Mammary epithelial cell (primary cell): ENCODE data around the gene CPNE4.

Experiments
- EZH2 ChIP-seq: IDR thresholded peaks from 2 replicates; pipeline ENCODE4 v1.6.1; 2012; ENCODE audit warnings: low read length, inconsistent platforms, borderline replicate concordance
- TF ChIP-seq, protein P1 (sequence below), 2 donors: IDR thresholded peaks in 1 of 2; conservative IDR thresholded peaks in 1 of 2; 2 replicates each; pipeline ENCODE4 v1.5.1; 2011 to 2012; ENCODE audit warnings: inconsistent platforms in 2 of 2, low read length in 2 of 2, mild to moderate bottlenecking in 2 of 2, control low read depth in 1 of 2, low read depth in 1 of 2; ENCODE audit not compliant: insufficient read depth in 1 of 2; ENCODE audit errors: extremely low read depth in 1 of 2

DNA sequence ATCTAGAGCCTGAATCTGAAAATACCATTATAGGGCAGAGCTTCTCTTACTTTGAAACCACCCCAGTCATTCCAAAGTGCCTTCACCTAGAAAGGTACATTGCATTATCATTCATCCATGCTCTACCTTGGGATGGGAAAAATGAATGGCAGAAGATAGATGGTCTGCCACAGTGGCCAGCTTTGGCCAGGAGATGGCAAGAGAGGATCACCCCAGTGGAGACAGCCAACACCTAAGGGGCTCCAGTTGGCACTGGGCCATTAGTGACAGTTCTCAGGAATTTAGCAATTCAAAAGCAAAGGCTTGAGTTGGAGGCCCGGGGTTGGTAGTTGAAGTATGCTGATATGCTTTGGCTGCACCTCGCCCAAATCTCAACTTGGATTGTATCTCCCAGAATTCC is 278.4 kb downstream of the CPNE4 start:
- TF ChIP-seq, protein P1, sequence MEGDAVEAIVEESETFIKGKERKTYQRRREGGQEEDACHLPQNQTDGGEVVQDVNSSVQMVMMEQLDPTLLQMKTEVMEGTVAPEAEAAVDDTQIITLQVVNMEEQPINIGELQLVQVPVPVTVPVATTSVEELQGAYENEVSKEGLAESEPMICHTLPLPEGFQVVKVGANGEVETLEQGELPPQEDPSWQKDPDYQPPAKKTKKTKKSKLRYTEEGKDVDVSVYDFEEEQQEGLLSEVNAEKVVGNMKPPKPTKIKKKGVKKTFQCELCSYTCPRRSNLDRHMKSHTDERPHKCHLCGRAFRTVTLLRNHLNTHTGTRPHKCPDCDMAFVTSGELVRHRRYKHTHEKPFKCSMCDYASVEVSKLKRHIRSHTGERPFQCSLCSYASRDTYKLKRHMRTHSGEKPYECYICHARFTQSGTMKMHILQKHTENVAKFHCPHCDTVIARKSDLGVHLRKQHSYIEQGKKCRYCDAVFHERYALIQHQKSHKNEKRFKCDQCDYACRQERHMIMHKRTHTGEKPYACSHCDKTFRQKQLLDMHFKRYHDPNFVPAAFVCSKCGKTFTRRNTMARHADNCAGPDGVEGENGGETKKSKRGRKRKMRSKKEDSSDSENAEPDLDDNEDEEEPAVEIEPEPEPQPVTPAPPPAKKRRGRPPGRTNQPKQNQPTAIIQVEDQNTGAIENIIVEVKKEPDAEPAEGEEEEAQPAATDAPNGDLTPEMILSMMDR (conservative IDR thresholded peaks at IDR 0.05 in 1 of 2, IDR thresholded peaks at IDR 0.05 in 1 of 2; ENCODE audit: extremely low read depth in 1 of 2, insufficient read depth in 1 of 2, low read depth in 1 of 2, low read length in 2 of 2), result no peak
- TF ChIP-seq EZH2, result no peak
